Progenitor cell of endocrine pancreas (in vitro differentiated cells): ENCODE measurements around the gene CHTF8. TPM values are rescaled to one million over a fixed set of nuclear protein-coding genes. Genes with fewer than 3 reads are reported as not detected.

Experiments used
- DNase-seq: peaks from one replicate; pipeline ENCODE4 v3.0.0; 2021; ENCODE audit warnings: low spot score; ENCODE audit not compliant: unreplicated experiment
- H3K27ac Mint-ChIP-seq: 2 replicates; pipeline ENCODE4 v1.8.0; 2021; ENCODE audit warnings: mild to moderate bottlenecking, moderate library complexity, mixed read lengths
- H3K27me3 Mint-ChIP-seq: 2 replicates; pipeline ENCODE4 v1.8.0; 2021; ENCODE audit warnings: mixed read lengths
- H3K36me3 Mint-ChIP-seq: 2 replicates; pipeline ENCODE4 v1.8.0; 2022; ENCODE audit warnings: mixed read lengths; ENCODE audit not compliant: insufficient read depth
- H3K4me1 Mint-ChIP-seq: 2 replicates; pipeline ENCODE4 v1.8.0; 2021; ENCODE audit warnings: low read depth, mixed read lengths
- H3K4me3 Mint-ChIP-seq: 2 replicates; pipeline ENCODE4 v1.8.0; 2021; ENCODE audit warnings: low read depth, mild to moderate bottlenecking, moderate library complexity, mixed read lengths
- H3K9me3 Mint-ChIP-seq: 2 replicates; pipeline ENCODE4 v1.8.0; 2021; ENCODE audit warnings: low read depth, mixed read lengths
- CTCF ChIP-seq: fragments of 200-600 bp; sonication (generic); IDR thresholded peaks from one replicate; pipeline ENCODE4 v1.5.0; 2021; ENCODE audit warnings: antibody characterized with exemption, mild to moderate bottlenecking; ENCODE audit not compliant: unreplicated experiment
- total RNA-seq: library from RNA; stranded (reverse); gene quantifications from 2 replicates; pipeline ENCODE4 v1.2.1, GENCODE V29; 2021

Gene CHTF8
- total RNA-seq, 1 donor from 2014 or later = 117 TPM

GRCh38 chr16:69111876-69112230 lies 20.5 kb downstream of the CHTF8 start:
- Mint-ChIP-seq H3K27me3 (peaks cover 24% of the 10 kb centered on the region), H3K4me1 (peaks cover 3% of the 10 kb centered on the region), H3K27ac (no peak overlapping the region), H3K4me3 (no peak overlapping the region), H3K36me3 (peaks cover 4% of the 10 kb centered on the region), H3K9me3 (no peaks in the 10 kb centered on the region)
- TF ChIP-seq CTCF = no peak
- no peak for DNase-seq

GRCh38 chr16:69111216-69111875 lies 21.0 kb downstream of the CHTF8 start:
- H3K27ac Mint-ChIP-seq = no peak overlapping the region
- peaks cover 4% of the 10 kb centered on the region for H3K36me3 Mint-ChIP-seq
- H3K27me3 Mint-ChIP-seq = peaks cover 26% of the 10 kb centered on the region
- peaks cover 4% of the 10 kb centered on the region for H3K4me1 Mint-ChIP-seq
- H3K4me3 Mint-ChIP-seq = no peak overlapping the region
- H3K9me3 Mint-ChIP-seq = no peaks in the 10 kb centered on the region
- no peak for DNase-seq
- TF ChIP-seq CTCF = no peak

GRCh38 chr16:69110406-69110805 lies 22.0 kb downstream of the CHTF8 start:
- H3K36me3 Mint-ChIP-seq = peaks cover 4% of the 10 kb centered on the region

GRCh38 chr16:69109486-69110270 lies 22.7 kb downstream of the CHTF8 start:
- TF ChIP-seq CTCF = no peak
- Mint-ChIP-seq H3K27ac (no peak overlapping the region), H3K36me3 (peaks cover 4% of the 10 kb centered on the region), H3K4me1 (peaks cover 8% of the 10 kb centered on the region), H3K27me3 (peaks cover 36% of the 10 kb centered on the region), H3K4me3 (no peak overlapping the region), H3K9me3 (no peaks in the 10 kb centered on the region)
- no peak for DNase-seq

More at GRCh38 chr16:69110406-69110805, 22.0 kb downstream of the CHTF8 start:
- Mint-ChIP-seq H3K9me3 (no peaks in the 10 kb centered on the region), H3K27ac (no peak overlapping the region), H3K27me3 (peaks cover 31% of the 10 kb centered on the region), H3K4me1 (peaks cover 6% of the 10 kb centered on the region), H3K4me3 (no peak overlapping the region)
- no peak for TF ChIP-seq CTCF
- DNase-seq = no peak

GRCh38 chr16:69108905-69109252 lies 23.5 kb downstream of the CHTF8 start:
- Mint-ChIP-seq H3K36me3 (peaks cover 4% of the 10 kb centered on the region), H3K4me3 (no peak overlapping the region), H3K9me3 (no peaks in the 10 kb centered on the region), H3K27me3 (peaks cover 39% of the 10 kb centered on the region), H3K4me1 (peaks cover 8% of the 10 kb centered on the region), H3K27ac (no peak overlapping the region)
- no peak for TF ChIP-seq CTCF
- no peak for DNase-seq
